Fibroblast of lung (primary cell): Measurements from ENCODE around the gene GNL3L. TPM values are rescaled to one million over a fixed set of nuclear protein-coding genes. Genes with fewer than 3 reads are reported as not detected.

Source experiments
- DNase-seq, 2 donors: peaks; one replicate each; pipeline versions ENCODE4 v3.0.0 to v3.0.0-alpha.2; 2010; ENCODE audit warnings: low read depth in 2 of 2
- H2AFZ ChIP-seq: 2 replicates; pipeline ENCODE4 v1.5.1; 2012; ENCODE audit warnings: low read length, control low read depth, inconsistent platforms
- H3K27ac ChIP-seq: 2 replicates; pipeline ENCODE4 v1.5.1; 2011; ENCODE audit warnings: low read length, control low read depth; ENCODE audit not compliant: insufficient read depth
- H3K27me3 ChIP-seq: 2 replicates; pipeline ENCODE4 v1.5.1; 2011; ENCODE audit warnings: mild to moderate bottlenecking, low read length; ENCODE audit not compliant: control insufficient read depth, insufficient read depth
- H3K36me3 ChIP-seq: 2 replicates; pipeline ENCODE4 v1.5.1; 2011; ENCODE audit warnings: low read length; ENCODE audit not compliant: control insufficient read depth, insufficient read depth
- H3K4me1 ChIP-seq: 2 replicates; pipeline ENCODE4 v1.5.1; 2011; ENCODE audit warnings: low read length; ENCODE audit not compliant: control insufficient read depth, insufficient read depth; ENCODE audit errors: extremely low read depth
- H3K4me2 ChIP-seq: 2 replicates; pipeline ENCODE4 v1.5.1; 2011; ENCODE audit warnings: low read length, control low read depth; ENCODE audit not compliant: insufficient read depth; ENCODE audit errors: extremely low read depth
- H3K4me3 ChIP-seq, 4 experiments: fragments of 200-600 bp in 1 of 4; sonication (generic) in 1 of 4; replicated peaks in 1 of 4; 2 replicates each; pipeline ENCODE4 v1.5.1; 2011 to 2016; ENCODE audit warnings: low read length in 4 of 4, low read depth in 3 of 4, mild to moderate bottlenecking in 3 of 4, control low read depth in 2 of 4, inconsistent platforms in 1 of 4, mixed read lengths in 1 of 4; ENCODE audit not compliant: insufficient read depth in 1 of 4; ENCODE audit errors: control extremely low read depth in 1 of 4
- H3K79me2 ChIP-seq: 2 replicates; pipeline ENCODE4 v1.5.1; 2012; ENCODE audit warnings: mild to moderate bottlenecking, low read length, inconsistent platforms; ENCODE audit not compliant: control insufficient read depth, insufficient read depth
- H3K9ac ChIP-seq: 2 replicates; pipeline ENCODE4 v1.5.1; 2011; ENCODE audit warnings: mild to moderate bottlenecking, low read length, control low read depth; ENCODE audit not compliant: insufficient read depth
- H3K9me3 ChIP-seq: 2 replicates; pipeline ENCODE4 v1.5.1; 2012; ENCODE audit warnings: low read depth, low read length; ENCODE audit not compliant: control insufficient read depth, insufficient read depth
- H4K20me1 ChIP-seq: 2 replicates; pipeline ENCODE4 v1.5.1; 2011; ENCODE audit warnings: low read length; ENCODE audit not compliant: control insufficient read depth, insufficient read depth; ENCODE audit errors: extremely low read depth
- CTCF ChIP-seq, 2 donors: IDR thresholded peaks in 1 of 2; conservative IDR thresholded peaks in 1 of 2; 1 replicate in 1 of 2; 2 replicates in 1 of 2; pipeline ENCODE4 v1.5.1; 2011 to 2012; ENCODE audit warnings: low read length in 2 of 2, control low read depth in 1 of 2, inconsistent platforms in 1 of 2, low read depth in 1 of 2, mild to moderate bottlenecking in 1 of 2
- EZH2 ChIP-seq: IDR thresholded peaks from 2 replicates; pipeline ENCODE4 v1.5.1; 2012; ENCODE audit warnings: low read length, control low read depth, mild to moderate bottlenecking; ENCODE audit errors: missing control alignments
- polyA plus RNA-seq, 2 donors: library from polyadenylated mRNA; depleted of rRNA in 1 of 2; stranded (reverse) in 1 of 2; unstranded in 1 of 2; fragments of >200 nt; gene quantifications; 2 replicates each; pipeline ENCODE4 v1.2.1, GENCODE V29; 2011 to 2012; ENCODE audit warnings: missing spikeins in 1 of 2
- total RNA-seq: library from RNA; depleted of rRNA; stranded (reverse); fragments of >200 nt; gene quantifications from 2 replicates; pipeline ENCODE4 v1.2.1, GENCODE V29; 2014

GNL3L gene
- total and polyA plus RNA-seq, 2 donors (not counting 1 experiment from before 2014, with no cell fraction given), result 17.3 to 29.3 TPM

GRCh38 chrX:54495814-54496516 is 34.1 kb upstream of the GNL3L start, which contains the start of gene FGD1:
Gene FGD1 (minus strand): TSS chrX:54496234. CDS start chrX:54495432, 802 bp downstream.
- peak within 1 kb of the TSS; percentile 57 for H3K27ac ChIP-seq
- DNase-seq, result peak; percentile 56
- no peak for TF ChIP-seq EZH2

GRCh38 chrX:54496517-54496852 is 33.5 kb upstream of the GNL3L start:
- Histone ChIP-seq H3K9me3 (no peaks in the 10 kb centered on the region), H3K27ac (no peak overlapping the region)

More at GRCh38 chrX:54495814-54496516, 34.1 kb upstream of the GNL3L start, which contains the start of gene FGD1:
- peak within 1 kb of the TSS; percentile 49 for H3K4me2 ChIP-seq
- peaks cover 36% of the 10 kb centered on the region for H3K79me2 ChIP-seq
- peak within 1 kb of the TSS; percentile 50 for H2AFZ ChIP-seq
- no peaks in the 10 kb centered on the region for H3K27me3 ChIP-seq
- H3K9me3 ChIP-seq, result no peaks in the 10 kb centered on the region
- peak within 1 kb of the TSS; percentile 42 to 72 (median 65) for H3K4me3 ChIP-seq
- H3K4me1 ChIP-seq, result peaks cover 7% of the 10 kb centered on the region
- H3K36me3 ChIP-seq, result no peaks in the 10 kb centered on the region
- H4K20me1 ChIP-seq, result no peaks in the 10 kb centered on the region
- peak within 1 kb of the TSS; percentile 74 for H3K9ac ChIP-seq

GRCh38 chrX:54496936-54497335 is 33.1 kb upstream of the GNL3L start:
- Histone ChIP-seq H3K4me1 (peaks cover 7% of the 10 kb centered on the region), H2AFZ (no peak overlapping the region), H3K9ac (no peak overlapping the region), H3K9me3 (no peaks in the 10 kb centered on the region), H3K36me3 (no peaks in the 10 kb centered on the region), H3K79me2 (peaks cover 26% of the 10 kb centered on the region), H3K4me3 (no peak overlapping the region), H3K27ac (no peak overlapping the region), H3K4me2 (no peak overlapping the region), H4K20me1 (no peaks in the 10 kb centered on the region), H3K27me3 (no peaks in the 10 kb centered on the region)
- no peak for DNase-seq
- no peak for TF ChIP-seq EZH2
- TF ChIP-seq CTCF (conservative IDR thresholded peaks at IDR 0.05 in 1 of 2, IDR thresholded peaks at IDR 0.05 in 1 of 2; ENCODE audit: low read depth in 1 of 2, low read length in 2 of 2), result no peak

More at GRCh38 chrX:54496517-54496852, 33.5 kb upstream of the GNL3L start:
- Histone ChIP-seq H4K20me1 (no peaks in the 10 kb centered on the region), H2AFZ (peak overlapping the region; percentile 50), H3K4me2 (peak overlapping the region; percentile 49), H3K79me2 (peaks cover 31% of the 10 kb centered on the region), H3K9ac (no peak overlapping the region), H3K27me3 (no peaks in the 10 kb centered on the region), H3K36me3 (no peaks in the 10 kb centered on the region), H3K4me3 (peak overlapping the region in 2 of 4 experiments; percentile 48 to 71), H3K4me1 (peaks cover 7% of the 10 kb centered on the region)
- DNase-seq, result no peak
- TF ChIP-seq EZH2 (no peak), CTCF (conservative IDR thresholded peaks at IDR 0.05 in 1 of 2, IDR thresholded peaks at IDR 0.05 in 1 of 2; ENCODE audit: low read depth in 1 of 2, low read length in 2 of 2) (no peak)
